ENCODE data around the gene FAM171A1.

FAM171A1 gene

DNA sequence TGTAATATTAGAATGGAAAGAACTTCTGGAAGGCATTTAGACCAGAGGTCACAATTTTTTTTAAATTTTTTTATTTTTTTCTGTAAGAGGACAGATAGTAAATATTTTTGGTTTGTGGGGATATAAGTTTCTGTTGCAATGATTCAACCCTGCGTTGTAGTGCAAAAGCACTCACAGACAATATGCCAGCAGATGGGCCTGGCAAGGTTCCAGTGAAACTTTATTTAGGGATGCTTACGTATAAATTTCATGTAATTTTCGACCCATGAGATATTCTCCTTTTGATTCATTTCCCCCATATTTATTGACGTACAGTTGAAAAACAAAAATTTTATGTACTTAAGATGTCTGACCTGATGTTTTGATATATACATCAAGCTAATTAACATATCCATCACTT is 129.8 kb downstream of the FAM171A1 start:
- Histone ChIP-seq H3F3A (ENCODE audit: insufficient read depth, low read length) (no peaks in the 10 kb centered on the region), H3K9ac (ENCODE audit: low read length) (no peak overlapping the region), H3K27ac (ENCODE audit: low read depth, low read length, poor library complexity, severe bottlenecking) (no peak overlapping the region), H3K27me3 (ENCODE audit: insufficient read depth, low read length) (no peaks in the 10 kb centered on the region), H3K79me2 (ENCODE audit: insufficient read depth, low read length) (no peaks in the 10 kb centered on the region), H3K4me3 (ENCODE audit: low read depth, low read length, poor library complexity, severe bottlenecking) (no peak overlapping the region), H3K36me3 (ENCODE audit: insufficient read depth, low read length) (no peaks in the 10 kb centered on the region), H2AFZ (ENCODE audit: low read length) (no peak overlapping the region), H3K4me2 (ENCODE audit: low read length) (no peak overlapping the region), H4K20me1 (ENCODE audit: insufficient read depth, low read length) (no peaks in the 10 kb centered on the region), H3K4me1 (ENCODE audit: insufficient read depth, low read length, severe bottlenecking) (no peaks in the 10 kb centered on the region), H3K9me3 (ENCODE audit: low read length) (no peaks in the 10 kb centered on the region), H3K9me2 (ENCODE audit: low read depth, low read length) (no peaks in the 10 kb centered on the region)
- TF ChIP-seq EZH2 (IDR thresholded peaks at IDR 0.05; ENCODE audit: borderline replicate concordance, low read length), result no peak
- TF ChIP-seq, protein P1, sequence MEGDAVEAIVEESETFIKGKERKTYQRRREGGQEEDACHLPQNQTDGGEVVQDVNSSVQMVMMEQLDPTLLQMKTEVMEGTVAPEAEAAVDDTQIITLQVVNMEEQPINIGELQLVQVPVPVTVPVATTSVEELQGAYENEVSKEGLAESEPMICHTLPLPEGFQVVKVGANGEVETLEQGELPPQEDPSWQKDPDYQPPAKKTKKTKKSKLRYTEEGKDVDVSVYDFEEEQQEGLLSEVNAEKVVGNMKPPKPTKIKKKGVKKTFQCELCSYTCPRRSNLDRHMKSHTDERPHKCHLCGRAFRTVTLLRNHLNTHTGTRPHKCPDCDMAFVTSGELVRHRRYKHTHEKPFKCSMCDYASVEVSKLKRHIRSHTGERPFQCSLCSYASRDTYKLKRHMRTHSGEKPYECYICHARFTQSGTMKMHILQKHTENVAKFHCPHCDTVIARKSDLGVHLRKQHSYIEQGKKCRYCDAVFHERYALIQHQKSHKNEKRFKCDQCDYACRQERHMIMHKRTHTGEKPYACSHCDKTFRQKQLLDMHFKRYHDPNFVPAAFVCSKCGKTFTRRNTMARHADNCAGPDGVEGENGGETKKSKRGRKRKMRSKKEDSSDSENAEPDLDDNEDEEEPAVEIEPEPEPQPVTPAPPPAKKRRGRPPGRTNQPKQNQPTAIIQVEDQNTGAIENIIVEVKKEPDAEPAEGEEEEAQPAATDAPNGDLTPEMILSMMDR (IDR thresholded peaks at IDR 0.05; ENCODE audit: low read length), result no peak

- no peaks in the 10 kb centered on the region for H3K9me2 ChIP-seq (ENCODE audit: low read depth, low read length)
- no peaks in the 10 kb centered on the region for H3F3A ChIP-seq (ENCODE audit: insufficient read depth, low read length)
- no peaks in the 10 kb centered on the region for H3K4me1 ChIP-seq (ENCODE audit: insufficient read depth, low read length, severe bottlenecking)
- TF ChIP-seq EZH2 (IDR thresholded peaks at IDR 0.05; ENCODE audit: borderline replicate concordance, low read length), result no peak
- TF ChIP-seq, protein P1 (IDR thresholded peaks at IDR 0.05; ENCODE audit: low read length), result no peak
- no peaks in the 10 kb centered on the region for H4K20me1 ChIP-seq (ENCODE audit: insufficient read depth, low read length)
- H3K4me2 ChIP-seq (ENCODE audit: low read length), result no peak overlapping the region
- H3K79me2 ChIP-seq (ENCODE audit: insufficient read depth, low read length), result no peaks in the 10 kb centered on the region
- no peak overlapping the region for H3K4me3 ChIP-seq (ENCODE audit: low read depth, low read length, poor library complexity, severe bottlenecking)
- no peak overlapping the region for H2AFZ ChIP-seq (ENCODE audit: low read length)
- H3K9ac ChIP-seq (ENCODE audit: low read length), result no peak overlapping the region
- H3K27ac ChIP-seq (ENCODE audit: low read depth, low read length, poor library complexity, severe bottlenecking), result no peak overlapping the region
- no peaks in the 10 kb centered on the region for H3K27me3 ChIP-seq (ENCODE audit: insufficient read depth, low read length)
- no peaks in the 10 kb centered on the region for H3K9me3 ChIP-seq (ENCODE audit: low read length)
- no peaks in the 10 kb centered on the region for H3K36me3 ChIP-seq (ENCODE audit: insufficient read depth, low read length)
Observed at GRCh38 chr10:15238555-15239335, 132.3 kb downstream of the FAM171A1 start.

DNA sequence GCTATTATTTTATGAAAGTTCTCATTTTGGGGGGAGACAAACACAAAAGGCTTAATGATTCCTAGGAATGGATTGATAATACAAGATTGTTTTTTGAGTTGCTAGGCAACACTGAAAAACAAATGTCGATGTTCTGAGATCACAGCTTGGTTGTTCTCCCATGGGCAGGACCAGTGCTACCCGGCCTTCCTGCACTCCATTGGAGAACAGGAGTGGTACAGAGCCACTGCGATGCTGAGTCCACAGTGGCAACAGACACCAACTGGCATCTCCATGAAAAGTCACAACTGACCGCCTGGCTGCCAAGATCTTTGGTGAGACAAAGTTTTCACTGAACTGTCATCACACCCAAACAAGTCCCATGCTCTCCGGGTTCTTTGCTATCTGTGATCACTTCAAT is 133.7 kb downstream of the FAM171A1 start:
- H3K36me3 ChIP-seq (ENCODE audit: insufficient read depth, low read length), result no peaks in the 10 kb centered on the region
- H3K4me3 ChIP-seq (ENCODE audit: low read depth, low read length, poor library complexity, severe bottlenecking), result no peak overlapping the region
- no peaks in the 10 kb centered on the region for H3K4me1 ChIP-seq (ENCODE audit: insufficient read depth, low read length, severe bottlenecking)
- no peaks in the 10 kb centered on the region for H3K27me3 ChIP-seq (ENCODE audit: insufficient read depth, low read length)
- no peaks in the 10 kb centered on the region for H3K79me2 ChIP-seq (ENCODE audit: insufficient read depth, low read length)
- no peaks in the 10 kb centered on the region for H4K20me1 ChIP-seq (ENCODE audit: insufficient read depth, low read length)
- H3K4me2 ChIP-seq (ENCODE audit: low read length), result no peak overlapping the region
- no peaks in the 10 kb centered on the region for H3K9me2 ChIP-seq (ENCODE audit: low read depth, low read length)
- H3K9me3 ChIP-seq (ENCODE audit: low read length), result no peaks in the 10 kb centered on the region
- TF ChIP-seq EZH2 (IDR thresholded peaks at IDR 0.05; ENCODE audit: borderline replicate concordance, low read length), result no peak
- TF ChIP-seq, protein P1 (IDR thresholded peaks at IDR 0.05; ENCODE audit: low read length), result no peak
- H3K9ac ChIP-seq (ENCODE audit: low read length), result no peak overlapping the region
- H3F3A ChIP-seq (ENCODE audit: insufficient read depth, low read length), result no peaks in the 10 kb centered on the region
- no peak overlapping the region for H3K27ac ChIP-seq (ENCODE audit: low read depth, low read length, poor library complexity, severe bottlenecking)
- H2AFZ ChIP-seq (ENCODE audit: low read length), result no peak overlapping the region

Data from OCI-LY1 (cell line).